ENCODE data around the gene SCN3B.

The SCN3B gene

GRCh38 chr11:123585206-123585605 lies 69.2 kb downstream of the SCN3B start:
- no peaks in the 10 kb centered on the region for H3K36me3 ChIP-seq (ENCODE audit: control insufficient read depth, insufficient read depth, low read length, severe bottlenecking)
- no peak overlapping the region for H3K4me3 ChIP-seq (ENCODE audit: low read length)
- peaks cover 3% of the 10 kb centered on the region for H3K4me1 ChIP-seq (ENCODE audit: control insufficient read depth, insufficient read depth, low read length)
- DNase-seq (ENCODE audit: low read depth) = no peak
- H3K9ac ChIP-seq (ENCODE audit: low read length) = no peak overlapping the region
- H3K9me3 ChIP-seq (ENCODE audit: control insufficient read depth, low read length) = no peaks in the 10 kb centered on the region
- H3K27me3 ChIP-seq (replicated peaks; ENCODE audit: control insufficient read depth, insufficient read depth, low read length) = no peaks in the 10 kb centered on the region

DNA sequence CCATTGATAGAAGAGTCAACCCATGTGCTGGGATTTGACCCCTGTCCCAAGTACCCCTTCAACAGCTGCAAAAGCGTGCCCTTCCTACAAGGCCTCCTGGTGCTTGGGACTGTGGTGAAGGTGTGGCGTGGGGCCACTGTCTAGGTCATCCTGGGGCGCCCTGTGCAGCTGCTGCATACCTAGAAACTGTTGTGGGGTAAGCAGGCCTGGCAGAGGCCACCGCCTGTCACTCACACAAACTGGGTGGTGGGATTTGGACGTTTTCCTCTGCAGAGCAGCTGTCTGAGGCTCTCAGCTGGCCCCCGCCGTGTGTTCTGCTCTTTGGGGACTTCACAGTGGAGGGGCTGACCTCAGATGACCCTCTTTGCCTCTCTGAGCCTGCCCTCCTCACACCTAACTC lies 69.7 kb downstream of the SCN3B start:
- H3K4me3 ChIP-seq (ENCODE audit: low read length) = no peak overlapping the region
- H3K27me3 ChIP-seq (replicated peaks; ENCODE audit: control insufficient read depth, insufficient read depth, low read length) = no peaks in the 10 kb centered on the region
- no peaks in the 10 kb centered on the region for H3K4me1 ChIP-seq (ENCODE audit: control insufficient read depth, insufficient read depth, low read length)
- H3K9me3 ChIP-seq (ENCODE audit: control insufficient read depth, low read length) = no peaks in the 10 kb centered on the region
- H3K9ac ChIP-seq (ENCODE audit: low read length) = no peak overlapping the region
- DNase-seq (ENCODE audit: low read depth) = no peak
- H3K36me3 ChIP-seq (ENCODE audit: control insufficient read depth, insufficient read depth, low read length, severe bottlenecking) = no peaks in the 10 kb centered on the region

- no peak overlapping the region for H3K9ac ChIP-seq (ENCODE audit: low read length)
- no peaks in the 10 kb centered on the region for H3K27me3 ChIP-seq (replicated peaks; ENCODE audit: control insufficient read depth, insufficient read depth, low read length)
- no peak for DNase-seq (ENCODE audit: low read depth)
- no peaks in the 10 kb centered on the region for H3K9me3 ChIP-seq (ENCODE audit: control insufficient read depth, low read length)
- no peak overlapping the region for H3K4me3 ChIP-seq (ENCODE audit: low read length)
- no peaks in the 10 kb centered on the region for H3K36me3 ChIP-seq (ENCODE audit: control insufficient read depth, insufficient read depth, low read length, severe bottlenecking)
- no peaks in the 10 kb centered on the region for H3K4me1 ChIP-seq (ENCODE audit: control insufficient read depth, insufficient read depth, low read length)
These were observed 70.2 kb downstream of the SCN3B start for GRCh38 chr11:123584186-123584585.

DNA sequence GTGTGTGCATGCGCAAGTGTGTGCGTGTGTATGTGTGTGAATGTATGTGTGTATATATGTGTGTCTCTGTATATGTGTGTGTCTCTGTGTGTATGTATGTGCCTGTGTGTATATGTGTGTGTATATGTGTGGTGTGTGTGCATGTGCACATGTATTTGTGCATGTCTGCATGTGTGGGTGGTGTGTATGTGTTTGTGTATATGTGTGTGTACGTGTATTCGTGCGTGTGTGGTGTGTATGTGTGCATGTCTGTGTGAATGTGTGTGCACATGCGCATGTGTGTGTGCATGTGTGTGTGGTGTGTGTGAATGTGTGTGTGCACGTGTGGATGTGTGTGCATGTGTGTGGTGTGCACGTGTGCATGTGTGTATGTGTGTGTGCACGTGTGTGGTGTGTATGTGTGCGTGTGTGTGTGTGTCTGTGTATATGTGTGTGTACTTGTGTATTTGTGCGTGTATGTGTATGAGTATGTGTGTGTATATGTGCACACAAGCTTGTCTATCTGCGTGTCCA lies 71.4 kb downstream of the SCN3B start:
- no peak overlapping the region for H3K4me3 ChIP-seq (ENCODE audit: low read length)
- H3K27me3 ChIP-seq (replicated peaks; ENCODE audit: control insufficient read depth, insufficient read depth, low read length) = no peaks in the 10 kb centered on the region
- H3K9me3 ChIP-seq (ENCODE audit: control insufficient read depth, low read length) = no peaks in the 10 kb centered on the region
- H3K36me3 ChIP-seq (ENCODE audit: control insufficient read depth, insufficient read depth, low read length, severe bottlenecking) = no peaks in the 10 kb centered on the region
- no peaks in the 10 kb centered on the region for H3K4me1 ChIP-seq (ENCODE audit: control insufficient read depth, insufficient read depth, low read length)
- DNase-seq (ENCODE audit: low read depth) = no peak
- no peak overlapping the region for H3K9ac ChIP-seq (ENCODE audit: low read length)

GRCh38 chr11:123581651-123582399 lies 72.6 kb downstream of the SCN3B start:
- H3K4me1 ChIP-seq (ENCODE audit: control insufficient read depth, insufficient read depth, low read length) = no peaks in the 10 kb centered on the region
- no peaks in the 10 kb centered on the region for H3K36me3 ChIP-seq (ENCODE audit: control insufficient read depth, insufficient read depth, low read length, severe bottlenecking)
- no peak overlapping the region for H3K9ac ChIP-seq (ENCODE audit: low read length)
- no peak for DNase-seq (ENCODE audit: low read depth)
- H3K9me3 ChIP-seq (ENCODE audit: control insufficient read depth, low read length) = no peaks in the 10 kb centered on the region
- H3K27me3 ChIP-seq (replicated peaks; ENCODE audit: control insufficient read depth, insufficient read depth, low read length) = no peaks in the 10 kb centered on the region
- no peak overlapping the region for H3K4me3 ChIP-seq (ENCODE audit: low read length)

GRCh38 chr11:123580557-123581275 lies 73.7 kb downstream of the SCN3B start:
- no peak overlapping the region for H3K9ac ChIP-seq (ENCODE audit: low read length)
- no peaks in the 10 kb centered on the region for H3K4me1 ChIP-seq (ENCODE audit: control insufficient read depth, insufficient read depth, low read length)
- DNase-seq (ENCODE audit: low read depth) = peak; percentile 74
- H3K9me3 ChIP-seq (ENCODE audit: control insufficient read depth, low read length) = no peaks in the 10 kb centered on the region
- no peak overlapping the region for H3K4me3 ChIP-seq (ENCODE audit: low read length)
- no peaks in the 10 kb centered on the region for H3K27me3 ChIP-seq (replicated peaks; ENCODE audit: control insufficient read depth, insufficient read depth, low read length)
- no peaks in the 10 kb centered on the region for H3K36me3 ChIP-seq (ENCODE audit: control insufficient read depth, insufficient read depth, low read length, severe bottlenecking)

DNA sequence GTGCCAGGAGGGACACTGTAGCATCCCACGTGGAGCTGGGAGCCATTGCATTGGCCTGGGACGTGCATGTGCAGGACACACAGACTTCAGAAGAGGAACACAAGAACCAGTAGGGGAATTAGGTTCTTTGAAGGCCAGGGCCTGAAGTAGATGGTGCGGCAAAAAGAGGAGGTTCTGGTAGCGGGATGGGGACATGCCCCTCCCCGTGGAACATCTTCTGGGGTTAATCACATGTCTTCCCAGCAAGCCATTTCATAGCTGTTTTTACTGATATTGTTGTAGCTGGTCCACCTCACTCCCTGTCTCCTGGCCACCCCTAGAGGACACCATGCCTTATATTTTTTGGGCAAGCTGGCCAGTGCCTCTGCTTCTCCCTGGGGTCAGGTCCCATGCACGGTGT lies 74.3 kb downstream of the SCN3B start:
- H3K4me1 ChIP-seq (ENCODE audit: control insufficient read depth, insufficient read depth, low read length) = no peaks in the 10 kb centered on the region
- no peak overlapping the region for H3K9ac ChIP-seq (ENCODE audit: low read length)
- no peak for DNase-seq (ENCODE audit: low read depth)
- no peaks in the 10 kb centered on the region for H3K36me3 ChIP-seq (ENCODE audit: control insufficient read depth, insufficient read depth, low read length, severe bottlenecking)
- no peaks in the 10 kb centered on the region for H3K27me3 ChIP-seq (replicated peaks; ENCODE audit: control insufficient read depth, insufficient read depth, low read length)
- H3K9me3 ChIP-seq (ENCODE audit: control insufficient read depth, low read length) = no peaks in the 10 kb centered on the region
- no peak overlapping the region for H3K4me3 ChIP-seq (ENCODE audit: low read length)

DNA sequence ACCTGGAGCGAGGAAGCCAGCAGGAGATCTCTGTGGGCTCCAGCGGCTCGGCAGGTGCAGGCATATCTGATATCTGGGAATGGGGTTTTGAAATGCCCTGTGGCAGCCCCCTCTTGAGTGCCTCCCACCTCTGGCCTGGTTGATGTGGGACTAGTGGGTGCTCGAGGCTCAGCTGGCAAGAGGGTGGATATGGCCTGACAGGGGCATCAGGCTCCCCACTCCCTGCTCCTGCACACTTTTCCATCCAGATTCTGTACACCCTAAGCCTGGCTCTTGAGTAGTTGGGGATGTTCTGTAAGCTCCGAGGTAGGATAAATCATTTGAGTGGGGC lies 75.0 kb downstream of the SCN3B start:
- H3K9me3 ChIP-seq (ENCODE audit: control insufficient read depth, low read length) = no peaks in the 10 kb centered on the region
- H3K4me1 ChIP-seq (ENCODE audit: control insufficient read depth, insufficient read depth, low read length) = no peaks in the 10 kb centered on the region
- H3K36me3 ChIP-seq (ENCODE audit: control insufficient read depth, insufficient read depth, low read length, severe bottlenecking) = no peaks in the 10 kb centered on the region
- no peak overlapping the region for H3K4me3 ChIP-seq (ENCODE audit: low read length)
- no peak for DNase-seq (ENCODE audit: low read depth)
- no peaks in the 10 kb centered on the region for H3K27me3 ChIP-seq (replicated peaks; ENCODE audit: control insufficient read depth, insufficient read depth, low read length)
- no peak overlapping the region for H3K9ac ChIP-seq (ENCODE audit: low read length)

Data from adipocyte (in vitro differentiated cells).